HepG2 (cell line): ENCODE results near the gene ZNF385B. TPM values are rescaled to one million over a fixed set of nuclear protein-coding genes. Genes with fewer than 3 reads are reported as not detected.

ENCODE experiments used
- ATAC-seq: fragments of 200-7000 bp; cut with Tn5 transposase; 3 replicates; pipeline ENCODE4 v1.9.1; 2020; ENCODE audit warnings: mild to moderate bottlenecking, moderate library complexity
- BruUV-seq: library from RNA; stranded (reverse); fragments of 400-500 nt; replicated peaks from 2 replicates; lab custom pipeline; 2021; lab: Mats Ljungman, UMichigan
- CTCF ChIA-PET: fragments of 300-600 bp; formaldehyde crosslinking; extraction: SDS; loops from one replicate; lab custom pipeline; 2021; ENCODE audit warnings: low total read pairs, inconsistent platforms, low intra/inter-chr PET ratio; lab: Yijun Ruan, JAX
- POLR2A ChIA-PET: fragments of 350-600 bp; sonication (Branson Sonifier 250); formaldehyde crosslinking; loops from one replicate; lab custom pipeline; 2020; ENCODE audit warnings: antibody characterized with exemption, inconsistent platforms; lab: Yijun Ruan, JAX
- DNase-seq: peaks from one replicate; pipeline ENCODE4 v3.0.0-alpha.2; 2015; ENCODE audit warnings: low spot score
- FAIRE-seq: peaks from 3 replicates; lab custom pipeline; 2011; peaks lifted over from hg19 to GRCh38; lab: Jason Lieb, UNC
- H2AFZ ChIP-seq: one replicate; pipeline ENCODE4 v1.6.1; 2011; ENCODE audit warnings: low read length, inconsistent platforms
- H3K27ac ChIP-seq: fragments of 300-600 bp; 3 replicates; pipeline ENCODE4 v1.8.0; 2011; ENCODE audit warnings: mixed run types, mild to moderate bottlenecking, mixed read lengths, low read length, inconsistent platforms; ENCODE audit not compliant: insufficient read depth; ENCODE audit errors: extremely low read length
- H3K27me3 ChIP-seq, 2 experiments: fragments of 200-600 bp in 1 of 2; 2 replicates in 1 of 2; 3 replicates in 1 of 2; pipeline versions ENCODE4 v1.6.0 to v1.8.0; 2011; ENCODE audit warnings: low read length in 2 of 2, mild to moderate bottlenecking in 2 of 2, moderate library complexity in 2 of 2, inconsistent platforms in 1 of 2; ENCODE audit not compliant: insufficient read depth in 2 of 2, control insufficient read depth in 1 of 2
- H3K36me3 ChIP-seq, 2 experiments: fragments of 200-600 bp in 1 of 2; replicated peaks in 1 of 2; 2 replicates in 1 of 2; 3 replicates in 1 of 2; pipeline versions ENCODE4 v1.5.1 to v1.8.0; 2011; ENCODE audit warnings: low read length in 2 of 2, inconsistent platforms in 1 of 2; ENCODE audit not compliant: insufficient read depth in 2 of 2, control insufficient read depth in 1 of 2
- H3K4me1 ChIP-seq: 2 replicates; pipeline ENCODE4 v1.5.1; 2012; ENCODE audit warnings: low read length, inconsistent platforms; ENCODE audit not compliant: insufficient read depth
- H3K4me2 ChIP-seq: 2 replicates; pipeline ENCODE4 v1.6.0; 2011; ENCODE audit warnings: low read depth, low read length, inconsistent platforms
- H3K4me3 ChIP-seq, 3 experiments: fragments of 200-600 bp in 1 of 3; sonication (generic), shearing (Covaris generic) in 1 of 3; replicated peaks in 1 of 3; 2 replicates each; pipeline ENCODE4 v1.5.1; 2011 to 2016; ENCODE audit warnings: low read length in 3 of 3, inconsistent platforms in 2 of 3, low read depth in 2 of 3, mild to moderate bottlenecking in 2 of 3, control low read depth in 1 of 3, mixed read lengths in 1 of 3; ENCODE audit not compliant: insufficient read depth in 1 of 3
- H3K79me2 ChIP-seq: one replicate; pipeline ENCODE4 v1.6.1; 2011; ENCODE audit warnings: low read length, inconsistent platforms; ENCODE audit not compliant: insufficient read depth
- H3K9ac ChIP-seq: 2 replicates; pipeline ENCODE4 v1.6.0; 2011; ENCODE audit warnings: mild to moderate bottlenecking, low read depth, low read length, inconsistent platforms; ENCODE audit not compliant: insufficient read depth
- H3K9me3 ChIP-seq: 2 replicates; pipeline ENCODE4 v1.5.1; 2012; ENCODE audit warnings: mild to moderate bottlenecking, low read length
- H4K20me1 ChIP-seq: 2 replicates; pipeline ENCODE4 v1.6.0; 2011; ENCODE audit warnings: inconsistent platforms, mild to moderate bottlenecking, low read length, moderate library complexity; ENCODE audit not compliant: insufficient read depth
- ARNT2 ChIP-seq: sonication (generic); formaldehyde crosslinking; IDR thresholded peaks from 2 replicates; pipeline ENCODE4 v1.8.0; 2022; ENCODE audit warnings: mild to moderate bottlenecking, low read depth, missing genetic modification reagents, moderate library complexity
- ATF7-NPFF ChIP-seq: sonication (generic); formaldehyde crosslinking; IDR thresholded peaks from 2 replicates; pipeline ENCODE4 v1.8.1; 2023; ENCODE audit warnings: mild to moderate bottlenecking, low read depth, missing genetic modification reagents, moderate library complexity
- CC2D1A ChIP-seq: sonication (generic); formaldehyde crosslinking; IDR thresholded peaks from 2 replicates; pipeline ENCODE4 v1.8.1; 2023; ENCODE audit warnings: mild to moderate bottlenecking, missing genetic modification reagents
- DR1 ChIP-seq: sonication (generic); formaldehyde crosslinking; IDR thresholded peaks from 2 replicates; pipeline ENCODE4 v1.8.0; 2021; ENCODE audit warnings: mild to moderate bottlenecking, missing genetic modification reagents, inconsistent platforms
- FOXK1 ChIP-seq: sonication (generic); formaldehyde crosslinking; IDR thresholded peaks from 2 replicates; pipeline ENCODE4 v1.4.0; 2020; ENCODE audit warnings: low read depth, missing genetic modification reagents, borderline replicate concordance
- IKZF4 ChIP-seq: sonication (generic); formaldehyde crosslinking; IDR thresholded peaks from 2 replicates; pipeline ENCODE4 v1.5.1; 2020; ENCODE audit warnings: borderline replicate concordance, mild to moderate bottlenecking, low read depth, missing genetic modification reagents; ENCODE audit errors: not compliant biosample characterization
- JUNB ChIP-seq: sonication (generic); formaldehyde crosslinking; IDR thresholded peaks from 2 replicates; pipeline ENCODE4 v1.8.0; 2022; ENCODE audit warnings: missing genetic modification reagents, mild to moderate bottlenecking, borderline replicate concordance
- MAZ ChIP-seq, 2 experiments: sonication (generic) in 1 of 2; formaldehyde crosslinking in 1 of 2; IDR thresholded peaks; 2 replicates each; pipeline versions ENCODE4 v1.5.0 to v1.6.1; 2012 to 2020; ENCODE audit warnings: low read depth in 2 of 2, mild to moderate bottlenecking in 2 of 2, borderline replicate concordance in 1 of 2, improper control_type of control experiment in 1 of 2, low read length in 1 of 2, missing genetic modification reagents in 1 of 2, moderate library complexity in 1 of 2
- PITX1 ChIP-seq: sonication (generic); formaldehyde crosslinking; IDR thresholded peaks from 2 replicates; pipeline ENCODE4 v1.5.1; 2020; ENCODE audit warnings: mild to moderate bottlenecking, missing genetic modification reagents
- RAD21 ChIP-seq: fragments of 450-650 bp; formaldehyde crosslinking; IDR thresholded peaks from 2 replicates; pipeline ENCODE4 v1.5.0; 2020; ENCODE audit warnings: mild to moderate bottlenecking
- SIX1 ChIP-seq: sonication (generic); formaldehyde crosslinking; IDR thresholded peaks from 2 replicates; pipeline ENCODE4 v1.4.0; 2020; ENCODE audit warnings: missing genetic modification reagents, borderline replicate concordance
- SMC3 ChIP-seq: IDR thresholded peaks from 2 replicates; pipeline ENCODE4 v1.6.1; 2011; ENCODE audit warnings: low read length, improper control_type of control experiment
- STAG1 ChIP-seq: sonication (generic); formaldehyde crosslinking; IDR thresholded peaks from 2 replicates; pipeline ENCODE4 v1.4.0; 2020; ENCODE audit warnings: missing genetic modification reagents
- ZNF496 ChIP-seq: sonication (generic); formaldehyde crosslinking; IDR thresholded peaks from 2 replicates; pipeline ENCODE4 v1.8.1; 2023; ENCODE audit warnings: mild to moderate bottlenecking, moderate library complexity, missing genetic modification reagents; ENCODE audit not compliant: insufficient replicate concordance
- ZNF562 ChIP-seq: sonication (generic); formaldehyde crosslinking; IDR thresholded peaks from 2 replicates; pipeline ENCODE4 v1.8.0; 2022; ENCODE audit warnings: missing genetic modification reagents, borderline replicate concordance
- WGBS: methylation state at CpG from one replicate; pipeline ENCODE4 v1.1.6; 2017; ENCODE audit warnings: low lambda C conversion rate; 5-methylcytosine and 5-hydroxymethylcytosine counted together
- in situ Hi-C: cut with HindIII; loops from 2 replicates; pipeline ENCODE4 v1.10.0; 2017; ENCODE audit warnings: low pct_unique_long_range_greater_than_20kb; ENCODE audit not compliant: extremely low pct_ligation_motif_present
- intact Hi-C: fragments of 100-400 bp; cut with micrococcal nuclease; formaldehyde crosslinking; loops from one replicate; pipeline ENCODE4 v1.10.0; 2022; ENCODE audit not compliant: unreplicated experiment
- polyA plus RNA-seq, 8 experiments: library from polyadenylated mRNA; depleted of rRNA in 3 of 8; stranded (reverse) in 7 of 8; unstranded in 1 of 8; fragments of >200 nt; fragmentation: Illumina TruSeq in 4 of 8; extraction: Trizol in 4 of 8; gene quantifications; 2 replicates each; pipeline versions ENCODE4 v1.2.1 to v1.2.3, GENCODE V29; 2011 to 2016; ENCODE audit warnings: low read depth in 4 of 8, missing spikeins in 1 of 8, mixed read lengths in 1 of 8; ENCODE audit not compliant: insufficient read depth in 1 of 8
- total RNA-seq, 5 experiments: library from RNA; depleted of rRNA; stranded (reverse); fragments of >200 nt; fragmentation: Illumina TruSeq; extraction: Trizol; gene quantifications; 2 replicates each; pipeline ENCODE4 v1.2.3, GENCODE V29; 2016; ENCODE audit warnings: low read depth in 1 of 5
- TF ChIP-seq, protein P1 (sequence below): sonication (generic); formaldehyde crosslinking; IDR thresholded peaks from 2 replicates; pipeline ENCODE4 v1.5.0; 2020; ENCODE audit warnings: missing genetic modification reagents, mild to moderate bottlenecking, borderline replicate concordance
- TF ChIP-seq, protein P2 (sequence below): sonication (generic); IDR thresholded peaks from 2 replicates; pipeline ENCODE4 v1.6.1; 2016; ENCODE audit warnings: low read depth, borderline replicate concordance
- TF ChIP-seq, protein P3 (sequence below): sonication (generic); formaldehyde crosslinking; IDR thresholded peaks from 2 replicates; pipeline ENCODE4 v1.5.0; 2020; ENCODE audit warnings: mild to moderate bottlenecking, missing genetic modification reagents, moderate library complexity

The ZNF385B gene
- total and polyA plus RNA-seq, 2 of the 13 experiments (the other 11 are each of a cell fraction or from before 2014, with no cell fraction given): 3.3 to 6.7 TPM

DNA sequence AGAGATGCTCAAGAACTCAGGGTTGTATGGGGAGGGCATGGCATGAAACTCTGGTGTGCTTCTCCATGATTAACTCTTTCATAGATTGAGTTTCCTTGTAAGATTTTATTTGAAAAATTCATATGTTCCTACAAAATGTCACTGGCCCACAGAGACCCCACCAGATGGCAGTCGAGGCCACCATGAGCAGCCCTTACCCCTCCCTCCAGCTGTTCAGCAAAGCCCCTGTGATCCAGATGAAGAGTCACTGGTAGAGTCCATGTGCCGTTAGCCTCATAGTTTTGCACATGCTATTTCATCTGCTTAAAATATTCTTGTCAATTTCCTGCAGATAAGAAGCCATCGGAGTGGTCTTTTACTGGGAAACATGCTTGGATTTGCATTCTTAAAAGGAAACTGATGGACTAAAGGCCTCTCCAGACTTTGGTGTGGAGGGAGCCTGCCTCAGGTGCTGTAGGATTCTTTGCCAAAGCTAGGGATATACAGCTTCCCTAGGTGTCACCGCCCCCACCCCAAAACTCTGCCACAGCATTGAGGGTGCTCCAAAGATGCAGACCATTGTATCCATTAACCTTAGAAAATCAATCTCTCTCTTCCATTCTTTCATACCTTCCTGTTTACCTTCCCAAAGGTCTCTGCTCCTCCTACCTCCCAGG lies 18.8 kb downstream of the ZNF385B start:
- Histone ChIP-seq H3K4me2 (no peak overlapping the region), H3K27ac (no peak overlapping the region), H3K79me2 (no peaks in the 10 kb centered on the region), H3K9ac (no peak overlapping the region), H3K27me3 (no peaks in the 10 kb centered on the region), H2AFZ (no peak overlapping the region), H3K36me3 (no peaks in the 10 kb centered on the region), H3K4me1 (peaks cover under 1% of the 10 kb centered on the region; the same call in 1 of the 2 replicates), H3K9me3 (no peaks in the 10 kb centered on the region), H4K20me1 (no peaks in the 10 kb centered on the region), H3K4me3 (no peak overlapping the region)
- FAIRE-seq: peak; percentile 65
- POLR2A ChIA-PET: no interaction called here
- WGBS: 11% methylated on average over 4 of the region's 4 CpGs
- peak; percentile 48 for DNase-seq
- in situ Hi-C loops: loop anchor here (5.0 to 10.0 kb wide), 3 partner anchors 60 to 232 kb away; no protein-coding TSS in a partner anchor
- TF ChIP-seq STAG1 (CRISPR knock-in tag): peak; percentile 80
- TF ChIP-seq SMC3: peak; percentile 65; the same call in 1 of the 2 replicates
- TF ChIP-seq RAD21 (CRISPR knock-in tag): peak; percentile 47; the same call in 1 of the 2 replicates
- no peak for TF ChIP-seq ZNF562 (CRISPR knock-in tag)
- TF ChIP-seq DR1: no peak
- TF ChIP-seq PITX1 (CRISPR knock-in tag): 0 out of 2 replicates have a peak, but pooled peaks have one; percentile 11
- 0 out of 2 replicates have a peak, but pooled peaks have one; percentile 56 for TF ChIP-seq ARNT2 (CRISPR knock-in tag)
- TF ChIP-seq, protein P1, sequence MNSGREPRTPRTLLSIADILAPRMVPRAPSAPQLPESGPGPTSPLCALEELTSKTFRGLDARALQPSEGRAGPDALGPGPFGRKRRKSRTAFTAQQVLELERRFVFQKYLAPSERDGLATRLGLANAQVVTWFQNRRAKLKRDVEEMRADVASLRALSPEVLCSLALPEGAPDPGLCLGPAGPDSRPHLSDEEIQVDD (CRISPR knock-in tag): no peak
- TF ChIP-seq IKZF4 (CRISPR knock-in tag): no peak
- no peak for TF ChIP-seq SIX1 (CRISPR knock-in tag)
- TF ChIP-seq, protein P2, sequence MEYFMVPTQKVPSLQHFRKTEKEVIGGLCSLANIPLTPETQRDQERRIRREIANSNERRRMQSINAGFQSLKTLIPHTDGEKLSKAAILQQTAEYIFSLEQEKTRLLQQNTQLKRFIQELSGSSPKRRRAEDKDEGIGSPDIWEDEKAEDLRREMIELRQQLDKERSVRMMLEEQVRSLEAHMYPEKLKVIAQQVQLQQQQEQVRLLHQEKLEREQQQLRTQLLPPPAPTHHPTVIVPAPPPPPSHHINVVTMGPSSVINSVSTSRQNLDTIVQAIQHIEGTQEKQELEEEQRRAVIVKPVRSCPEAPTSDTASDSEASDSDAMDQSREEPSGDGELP: peak; percentile 86
- no peak for TF ChIP-seq JUNB (CRISPR knock-in tag)
- peak; percentile 32; the same call in 1 of the 2 replicates for TF ChIP-seq MAZ (IDR thresholded peaks at IDR 0.05; ENCODE audit: borderline replicate concordance, low read depth, low read length)
- TF ChIP-seq MAZ (CRISPR knock-in tag; IDR thresholded peaks at IDR 0.05; ENCODE audit: low read depth): 0 out of 2 replicates have a peak, but pooled peaks have one; percentile 49
- TF ChIP-seq, protein P3, sequence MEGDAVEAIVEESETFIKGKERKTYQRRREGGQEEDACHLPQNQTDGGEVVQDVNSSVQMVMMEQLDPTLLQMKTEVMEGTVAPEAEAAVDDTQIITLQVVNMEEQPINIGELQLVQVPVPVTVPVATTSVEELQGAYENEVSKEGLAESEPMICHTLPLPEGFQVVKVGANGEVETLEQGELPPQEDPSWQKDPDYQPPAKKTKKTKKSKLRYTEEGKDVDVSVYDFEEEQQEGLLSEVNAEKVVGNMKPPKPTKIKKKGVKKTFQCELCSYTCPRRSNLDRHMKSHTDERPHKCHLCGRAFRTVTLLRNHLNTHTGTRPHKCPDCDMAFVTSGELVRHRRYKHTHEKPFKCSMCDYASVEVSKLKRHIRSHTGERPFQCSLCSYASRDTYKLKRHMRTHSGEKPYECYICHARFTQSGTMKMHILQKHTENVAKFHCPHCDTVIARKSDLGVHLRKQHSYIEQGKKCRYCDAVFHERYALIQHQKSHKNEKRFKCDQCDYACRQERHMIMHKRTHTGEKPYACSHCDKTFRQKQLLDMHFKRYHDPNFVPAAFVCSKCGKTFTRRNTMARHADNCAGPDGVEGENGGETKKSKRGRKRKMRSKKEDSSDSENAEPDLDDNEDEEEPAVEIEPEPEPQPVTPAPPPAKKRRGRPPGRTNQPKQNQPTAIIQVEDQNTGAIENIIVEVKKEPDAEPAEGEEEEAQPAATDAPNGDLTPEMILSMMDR (CRISPR knock-in tag): peak; percentile 74
- TF ChIP-seq CC2D1A (CRISPR knock-in tag): peak; percentile 82
- 0 out of 2 replicates have a peak, but pooled peaks have one; percentile 32 for TF ChIP-seq ATF7-NPFF (CRISPR knock-in tag)
- no peak for TF ChIP-seq ZNF496
- no peak for TF ChIP-seq FOXK1 (CRISPR knock-in tag)
- peak; percentile 97 for ATAC-seq
- intact Hi-C loops: loop anchor here (1.0 kb wide), 3 partner anchors 57 to 235 kb away; no protein-coding TSS in a partner anchor
- no TSS peak for BruUV-seq
- CTCF ChIA-PET: interaction anchor here (1.1 to 2.0 kb wide), 2 partner anchors 56 to 93 kb away, joined by 3 to 8 read pairs; no protein-coding TSS in a partner anchor
